Mesendoderm (in vitro differentiated cells): Measurements from ENCODE around the gene FASTK.
A peak's percentile ranks its signal among the peaks of the same experiment; 100 is the strongest.

ENCODE experiments used
- DNase-seq: peaks from one replicate; pipeline ENCODE4 v3.0.0; 2013
- H2AK5ac ChIP-seq: 2 replicates; pipeline ENCODE4 v1.6.1; 2013; ENCODE audit warnings: low read length, inconsistent platforms
- H2BK120ac ChIP-seq: 2 replicates; pipeline ENCODE4 v1.6.1; 2013; ENCODE audit warnings: low read depth, mild to moderate bottlenecking, low read length, moderate library complexity, mixed read lengths
- H2BK15ac ChIP-seq: replicated peaks from 2 replicates; pipeline ENCODE4 v1.6.1; 2013; ENCODE audit warnings: low read depth, mild to moderate bottlenecking, moderate library complexity
- H2BK5ac ChIP-seq: 2 replicates; pipeline ENCODE4 v1.6.1; 2013; ENCODE audit warnings: low read length, inconsistent platforms
- H3K18ac ChIP-seq: 2 replicates; pipeline ENCODE4 v1.6.1; 2013; ENCODE audit warnings: mild to moderate bottlenecking, low read length, mixed read lengths
- H3K23ac ChIP-seq: one replicate; pipeline ENCODE4 v1.6.1; 2013; ENCODE audit warnings: low read length
- H3K27ac ChIP-seq: 2 replicates; pipeline ENCODE4 v1.5.1; 2013; ENCODE audit warnings: low read depth, mild to moderate bottlenecking, inconsistent platforms, low read length, moderate library complexity
- H3K27me3 ChIP-seq: 2 replicates; pipeline ENCODE4 v1.6.1; 2013; ENCODE audit warnings: low read length, control low read depth, mild to moderate bottlenecking, inconsistent platforms; ENCODE audit not compliant: insufficient read depth, poor library complexity
- H3K36me3 ChIP-seq: 2 replicates; pipeline ENCODE4 v1.6.1; 2013; ENCODE audit warnings: low read length, inconsistent platforms; ENCODE audit not compliant: control insufficient read depth, insufficient read depth
- H3K4ac ChIP-seq: one replicate; pipeline ENCODE4 v1.6.1; 2013; ENCODE audit warnings: low read depth, mild to moderate bottlenecking, low read length, moderate library complexity
- H3K4me1 ChIP-seq: 2 replicates; pipeline ENCODE4 v1.6.1; 2013; ENCODE audit warnings: low read depth, low read length, inconsistent platforms; ENCODE audit not compliant: control insufficient read depth
- H3K4me2 ChIP-seq: 2 replicates; pipeline ENCODE4 v1.6.1; 2013; ENCODE audit warnings: low read length
- H3K4me3 ChIP-seq: 2 replicates; pipeline ENCODE4 v1.5.1; 2013; ENCODE audit warnings: mild to moderate bottlenecking, low read length
- H3K56ac ChIP-seq: one replicate; pipeline ENCODE4 v1.6.1; 2013; ENCODE audit warnings: low read length
- H3K79me1 ChIP-seq: 2 replicates; pipeline ENCODE4 v1.6.1; 2013; ENCODE audit warnings: low read length, inconsistent platforms
- H3K79me2 ChIP-seq: 2 replicates; pipeline ENCODE4 v1.6.1; 2013; ENCODE audit warnings: mild to moderate bottlenecking, low read length; ENCODE audit not compliant: control insufficient read depth, insufficient read depth
- H3K9ac ChIP-seq: 2 replicates; pipeline ENCODE4 v1.6.1; 2013; ENCODE audit warnings: low read length, inconsistent platforms
- H4K5ac ChIP-seq: one replicate; pipeline ENCODE4 v1.6.1; 2013; ENCODE audit warnings: low read length
- H4K8ac ChIP-seq: one replicate; pipeline ENCODE4 v1.6.1; 2013; ENCODE audit warnings: low read depth, mild to moderate bottlenecking, control low read depth, low read length, moderate library complexity
- WGBS: extraction: QIAGEN DNeasy Blood & Tissue Kit; methylation state at CpG from one replicate; pipeline ENCODE4 v1.1.7; 2013; ENCODE audit warnings: low lambda C conversion rate, missing lambda C conversion rate; ENCODE audit not compliant: insufficient coverage; ENCODE audit errors: extremely low coverage; 5-methylcytosine and 5-hydroxymethylcytosine counted together

Gene FASTK

DNA sequence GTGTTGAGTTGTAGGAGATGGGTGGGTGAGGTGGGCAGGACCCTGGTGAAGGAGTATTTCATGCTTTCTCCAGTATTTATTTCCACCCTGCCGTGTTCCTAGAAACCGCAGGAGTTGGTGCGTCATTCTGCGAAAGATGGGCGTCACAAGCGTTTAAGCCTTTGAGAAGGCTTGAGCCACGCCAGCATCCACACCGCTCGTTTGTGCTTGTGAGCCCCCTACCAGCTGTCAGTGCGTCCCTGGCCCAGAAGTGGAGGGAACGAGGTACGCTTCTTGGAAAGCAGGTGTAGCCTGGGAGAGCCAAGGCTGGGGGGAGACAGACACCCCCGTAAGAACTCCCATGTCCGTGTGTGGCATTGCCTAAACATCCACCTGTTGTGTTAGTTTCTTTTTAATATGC is 11.4 kb upstream of the FASTK start:
- peaks cover 26% of the 10 kb centered on the region for H3K79me2 ChIP-seq
- no peak overlapping the region for H2BK120ac ChIP-seq
- peaks cover 11% of the 10 kb centered on the region for H3K4me1 ChIP-seq
- no peak for DNase-seq
- no CpG with 5 or more reads among the region's 14 CpGs for WGBS
- H3K9ac ChIP-seq = no peak overlapping the region
- no peak overlapping the region for H3K4ac ChIP-seq
- H3K4me2 ChIP-seq = no peak overlapping the region
- H3K79me1 ChIP-seq = peaks cover 45% of the 10 kb centered on the region
- no peak overlapping the region for H3K18ac ChIP-seq
- H3K23ac ChIP-seq = no peak overlapping the region
- peaks cover 2% of the 10 kb centered on the region for H3K36me3 ChIP-seq
- H3K27ac ChIP-seq = no peak overlapping the region
- H2BK15ac ChIP-seq = no peak overlapping the region
- H3K4me3 ChIP-seq = no peak overlapping the region
- no peaks in the 10 kb centered on the region for H3K27me3 ChIP-seq
- H4K5ac ChIP-seq = no peak overlapping the region
- no peak overlapping the region for H4K8ac ChIP-seq
- no peak overlapping the region for H3K56ac ChIP-seq
- H2AK5ac ChIP-seq = no peak overlapping the region
- no peak overlapping the region for H2BK5ac ChIP-seq

GRCh38 chr7:151091431-151091830 is 10.8 kb upstream of the FASTK start:
- no peak overlapping the region for H2BK5ac ChIP-seq
- no peak overlapping the region for H3K9ac ChIP-seq
- H3K79me2 ChIP-seq = peaks cover 26% of the 10 kb centered on the region
- no peak overlapping the region for H3K4me3 ChIP-seq
- H2AK5ac ChIP-seq = no peak overlapping the region
- peaks cover 45% of the 10 kb centered on the region for H3K79me1 ChIP-seq
- no peak overlapping the region for H4K5ac ChIP-seq
- no peak overlapping the region for H3K27ac ChIP-seq
- no peak overlapping the region for H3K23ac ChIP-seq
- H3K36me3 ChIP-seq = peaks cover 2% of the 10 kb centered on the region
- no peak overlapping the region for H3K4me2 ChIP-seq
- no peak overlapping the region for H2BK15ac ChIP-seq
- H3K4me1 ChIP-seq = peaks cover 11% of the 10 kb centered on the region
- no peak overlapping the region for H2BK120ac ChIP-seq
- whole genome bisulfite sequencing = no CpG with 5 or more reads among the region's 6 CpGs
- no peak overlapping the region for H3K18ac ChIP-seq
- H3K27me3 ChIP-seq = no peaks in the 10 kb centered on the region
- H3K56ac ChIP-seq = no peak overlapping the region
- peak; percentile 70 for DNase-seq
- no peak overlapping the region for H4K8ac ChIP-seq
- no peak overlapping the region for H3K4ac ChIP-seq

GRCh38 chr7:151091003-151091402 is 10.4 kb upstream of the FASTK start:
- Histone ChIP-seq H2BK15ac (no peak overlapping the region), H4K8ac (no peak overlapping the region), H3K79me2 (peaks cover 26% of the 10 kb centered on the region), H3K23ac (no peak overlapping the region), H3K27me3 (no peaks in the 10 kb centered on the region), H3K4me1 (peaks cover 11% of the 10 kb centered on the region), H2BK5ac (no peak overlapping the region), H3K4me2 (no peak overlapping the region), H3K4ac (no peak overlapping the region), H2AK5ac (no peak overlapping the region), H3K4me3 (no peak overlapping the region), H3K56ac (no peak overlapping the region), H3K36me3 (peaks cover 2% of the 10 kb centered on the region), H3K9ac (no peak overlapping the region), H3K79me1 (peaks cover 42% of the 10 kb centered on the region), H3K18ac (no peak overlapping the region), H4K5ac (no peak overlapping the region), H3K27ac (no peak overlapping the region), H2BK120ac (no peak overlapping the region)
- no peak for DNase-seq
- whole genome bisulfite sequencing = no CpG with 5 or more reads among the region's 7 CpGs

- Histone ChIP-seq H2AK5ac (no peak overlapping the region), H3K9ac (peak overlapping the region; percentile 9), H3K56ac (peak overlapping the region; percentile 42), H3K27me3 (no peaks in the 10 kb centered on the region), H3K4me3 (no peak overlapping the region), H4K5ac (no peak overlapping the region), H4K8ac (no peak overlapping the region), H3K23ac (no peak overlapping the region), H2BK120ac (no peak overlapping the region), H2BK5ac (no peak overlapping the region), H3K36me3 (peaks cover 2% of the 10 kb centered on the region), H3K79me1 (peaks cover 36% of the 10 kb centered on the region), H3K18ac (no peak overlapping the region), H3K4me2 (no peak overlapping the region), H3K4me1 (peaks cover 15% of the 10 kb centered on the region), H3K4ac (no peak overlapping the region), H3K79me2 (peaks cover 22% of the 10 kb centered on the region), H2BK15ac (no peak overlapping the region), H3K27ac (no peak overlapping the region)
- no CpG with 5 or more reads among the region's 22 CpGs for WGBS
- no peak for DNase-seq
Measured at GRCh38 chr7:151089893-151090730, 9.5 kb upstream of the FASTK start.

- Histone ChIP-seq H2BK120ac (no peak overlapping the region), H4K5ac (no peak overlapping the region), H3K4me3 (no peak overlapping the region), H3K23ac (no peak overlapping the region), H3K36me3 (peaks cover 2% of the 10 kb centered on the region), H3K79me2 (peaks cover 21% of the 10 kb centered on the region), H2BK15ac (no peak overlapping the region), H3K27me3 (no peaks in the 10 kb centered on the region), H2BK5ac (no peak overlapping the region), H3K18ac (no peak overlapping the region), H3K27ac (no peak overlapping the region), H3K4me1 (peaks cover 15% of the 10 kb centered on the region), H3K79me1 (peaks cover 32% of the 10 kb centered on the region), H2AK5ac (no peak overlapping the region), H3K9ac (peak overlapping the region; percentile 9), H3K56ac (peak overlapping the region; percentile 62), H4K8ac (no peak overlapping the region), H3K4me2 (peak overlapping the region; percentile 14), H3K4ac (no peak overlapping the region)
- no CpG with 5 or more reads among the region's 30 CpGs for WGBS
- DNase-seq = peak; percentile 61
Measured at GRCh38 chr7:151088856-151089699, 8.5 kb upstream of the FASTK start.
